H1 (cell line): ENCODE data around the gene CCDC117. TPM values are rescaled to one million over a fixed set of nuclear protein-coding genes. Genes with fewer than 3 reads are reported as not detected.

ENCODE experiments used
- CTCF ChIA-PET: fragments of 300-600 bp; sonication (Branson Sonifier 250); formaldehyde crosslinking; loops from one replicate; lab custom pipeline; 2021; ENCODE audit not compliant: partially characterized antibody; lab: Charles Lee
- POLR2A ChIA-PET: fragments of 300-600 bp; sonication (Branson Sonifier 250); formaldehyde crosslinking; loops from one replicate; lab custom pipeline; 2021; ENCODE audit warnings: inconsistent platforms; ENCODE audit not compliant: partially characterized antibody; lab: Charles Lee
- DNase-seq, 2 experiments: peaks; one replicate each; pipeline versions ENCODE4 v3.0.0 to v3.0.0-alpha.2; 2010 to 2022; ENCODE audit warnings: low spot score in 2 of 2, low read depth in 1 of 2, mixed read lengths in 1 of 2
- FAIRE-seq: peaks from 2 replicates; lab custom pipeline; 2011; peaks lifted over from hg19 to GRCh38; lab: Jason Lieb, UNC
- H2AFZ ChIP-seq: 2 replicates; pipeline ENCODE4 v1.8.1; 2012; ENCODE audit warnings: low read length, inconsistent platforms
- H2AK5ac ChIP-seq: 2 replicates; pipeline ENCODE4 v1.6.1; 2013; ENCODE audit warnings: low read depth, low read length
- H2BK120ac ChIP-seq: replicated peaks from 2 replicates; pipeline ENCODE3; 2013; ENCODE audit warnings: low read depth, low read length, inconsistent platforms
- H2BK12ac ChIP-seq: 2 replicates; pipeline ENCODE4 v1.6.1; 2013; ENCODE audit warnings: low read depth, low read length
- H2BK15ac ChIP-seq: 2 replicates; pipeline ENCODE4 v1.6.1; 2013; ENCODE audit warnings: low read length
- H2BK20ac ChIP-seq: 2 replicates; pipeline ENCODE4 v1.6.1; 2013; ENCODE audit warnings: low read length
- H2BK5ac ChIP-seq: 2 replicates; pipeline ENCODE4 v1.6.1; 2013; ENCODE audit warnings: low read depth, low read length
- H3K14ac ChIP-seq: 2 replicates; pipeline ENCODE4 v1.6.1; 2013; ENCODE audit warnings: inconsistent platforms; ENCODE audit not compliant: insufficient read length
- H3K18ac ChIP-seq: 2 replicates; pipeline ENCODE4 v1.6.1; 2013; ENCODE audit warnings: low read length; ENCODE audit errors: extremely low read depth
- H3K23ac ChIP-seq: 2 replicates; pipeline ENCODE4 v1.6.1; 2013; ENCODE audit warnings: inconsistent platforms; ENCODE audit not compliant: insufficient read length
- H3K23me2 ChIP-seq: 2 replicates; pipeline ENCODE4 v1.6.1; 2013; ENCODE audit warnings: low read depth, low read length
- H3K27ac ChIP-seq: 2 replicates; pipeline ENCODE4 v1.6.1; 2011; ENCODE audit warnings: low read depth, low read length, inconsistent platforms
- H3K27me3 ChIP-seq, 4 experiments: replicated peaks in 1 of 4; 1 replicate in 1 of 4; 2 replicates in 3 of 4; pipeline versions ENCODE4 v1.6.1 to v1.8.1; 2011 to 2013; ENCODE audit warnings: low read length in 3 of 4, mild to moderate bottlenecking in 3 of 4, inconsistent platforms in 2 of 4, mixed read lengths in 2 of 4, moderate library complexity in 1 of 4; ENCODE audit not compliant: control insufficient read depth in 3 of 4, insufficient read depth in 3 of 4; ENCODE audit errors: extremely low read depth in 1 of 4
- H3K36me3 ChIP-seq, 4 experiments: 2 replicates each; pipeline versions ENCODE4 v1.6.1 to v1.8.1; 2011 to 2013; ENCODE audit warnings: mild to moderate bottlenecking in 4 of 4, low read length in 3 of 4, moderate library complexity in 2 of 4, control low read depth in 1 of 4, inconsistent platforms in 1 of 4; ENCODE audit not compliant: insufficient read depth in 4 of 4, control insufficient read depth in 2 of 4
- H3K4ac ChIP-seq: replicated peaks from 2 replicates; pipeline ENCODE3; 2013; ENCODE audit warnings: low read length, low read depth, mixed read lengths, inconsistent platforms; ENCODE audit not compliant: insufficient read length
- H3K4me1 ChIP-seq, 4 experiments: replicated peaks in 1 of 4; 1 replicate in 1 of 4; 2 replicates in 3 of 4; pipeline versions ENCODE4 v1.6.1 to v1.8.1; 2011 to 2013; ENCODE audit warnings: low read length in 3 of 4, inconsistent platforms in 2 of 4, mixed read lengths in 1 of 4; ENCODE audit not compliant: insufficient read depth in 4 of 4, control insufficient read depth in 3 of 4
- H3K4me2 ChIP-seq, 2 experiments: 2 replicates each; pipeline versions ENCODE4 v1.6.1 to v1.8.1; 2011 to 2013; ENCODE audit warnings: low read depth in 2 of 2, low read length in 2 of 2, control low read depth in 1 of 2, inconsistent platforms in 1 of 2, mild to moderate bottlenecking in 1 of 2; ENCODE audit not compliant: insufficient read depth in 1 of 2
- H3K4me3 ChIP-seq, 4 experiments: fragments of 200-600, 300-600 bp in 1 of 4; sonication (generic), shearing (Covaris generic), sonication (Bioruptor Twin) in 1 of 4; 2 replicates each; pipeline versions ENCODE4 v1.5.1 to v1.8.1; 2011 to 2016; ENCODE audit warnings: low read length in 4 of 4, low read depth in 3 of 4, control low read depth in 2 of 4, inconsistent platforms in 2 of 4, mild to moderate bottlenecking in 2 of 4, mixed read lengths in 1 of 4, moderate library complexity in 1 of 4; ENCODE audit not compliant: insufficient read depth in 2 of 4; ENCODE audit errors: extremely low read depth in 1 of 4
- H3K56ac ChIP-seq: replicated peaks from 2 replicates; pipeline ENCODE3; 2013; ENCODE audit warnings: low read depth, mild to moderate bottlenecking, mixed read lengths, low read length, inconsistent platforms; ENCODE audit not compliant: insufficient read length
- H3K79me1 ChIP-seq: 2 replicates; pipeline ENCODE4 v1.6.1; 2013; ENCODE audit warnings: low read depth, low read length, control low read depth
- H3K79me2 ChIP-seq, 2 experiments: 2 replicates each; pipeline versions ENCODE4 v1.6.1 to v1.8.1; 2012 to 2013; ENCODE audit warnings: low read length in 2 of 2, mild to moderate bottlenecking in 2 of 2, inconsistent platforms in 1 of 2; ENCODE audit not compliant: insufficient read depth in 2 of 2, control insufficient read depth in 1 of 2
- H3K9ac ChIP-seq, 4 experiments: replicated peaks in 1 of 4; 1 replicate in 1 of 4; 2 replicates in 3 of 4; pipeline versions ENCODE4 v1.6.1 to v1.8.1; 2011 to 2013; ENCODE audit warnings: low read depth in 3 of 4, low read length in 3 of 4, control low read depth in 2 of 4, mild to moderate bottlenecking in 2 of 4, moderate library complexity in 2 of 4, inconsistent platforms in 1 of 4; ENCODE audit errors: extremely low read depth in 1 of 4
- H3K9me3 ChIP-seq, 2 experiments: 2 replicates each; pipeline versions ENCODE4 v1.6.1 to v1.8.1; 2012 to 2013; ENCODE audit warnings: mild to moderate bottlenecking in 2 of 2, moderate library complexity in 2 of 2, control low read depth in 1 of 2, inconsistent platforms in 1 of 2, low read depth in 1 of 2, low read length in 1 of 2, mixed read lengths in 1 of 2; ENCODE audit not compliant: insufficient read depth in 2 of 2
- H4K20me1 ChIP-seq, 2 experiments: replicated peaks in 1 of 2; 2 replicates each; pipeline versions ENCODE3 to v1.8.1; 2011 to 2013; ENCODE audit warnings: inconsistent platforms in 2 of 2, low read length in 2 of 2, mild to moderate bottlenecking in 1 of 2; ENCODE audit not compliant: insufficient read depth in 2 of 2, control insufficient read depth in 1 of 2
- H4K5ac ChIP-seq: 2 replicates; pipeline ENCODE4 v1.6.1; 2013; ENCODE audit warnings: low read length, low read depth, mixed read lengths, inconsistent platforms; ENCODE audit not compliant: insufficient read length
- H4K8ac ChIP-seq: 2 replicates; pipeline ENCODE4 v1.8.0; 2013; ENCODE audit warnings: mild to moderate bottlenecking, moderate library complexity, low read length, inconsistent platforms; ENCODE audit not compliant: insufficient read depth; ENCODE audit errors: extremely low read depth
- H4K91ac ChIP-seq: replicated peaks from 2 replicates; pipeline ENCODE3; 2013; ENCODE audit warnings: low read length, mixed read lengths, inconsistent platforms; ENCODE audit not compliant: insufficient read length
- BACH1 ChIP-seq: IDR thresholded peaks from 2 replicates; pipeline ENCODE4 v1.6.1; 2012; ENCODE audit warnings: low read length, improper control_type of control experiment
- BCL11A ChIP-seq, 2 experiments: IDR thresholded peaks; one replicate each; pipeline ENCODE4 v1.6.1; 2011; ENCODE audit warnings: low read depth in 2 of 2, low read length in 2 of 2, mild to moderate bottlenecking in 2 of 2
- CBX5 ChIP-seq: fragments of 300-800, 300-1000 bp; sonication (generic); IDR thresholded peaks from 2 replicates; pipeline ENCODE4 v1.7.1; 2016; ENCODE audit warnings: antibody characterized with exemption, low read length, low read depth
- CHD2 ChIP-seq: IDR thresholded peaks from 2 replicates; pipeline ENCODE4 v1.6.1; 2012; ENCODE audit warnings: low read length, improper control_type of control experiment
- GABPA ChIP-seq: IDR thresholded peaks from 2 replicates; pipeline ENCODE4 v1.6.1; 2011; ENCODE audit warnings: mild to moderate bottlenecking, low read length, moderate library complexity, borderline replicate concordance; ENCODE audit not compliant: insufficient read depth
- JUND ChIP-seq: IDR thresholded peaks from 2 replicates; pipeline ENCODE4 v1.6.1; 2011; ENCODE audit warnings: mild to moderate bottlenecking, improper control_type of control experiment, low read length
- KDM1A ChIP-seq: fragments of 200-600, 300-600 bp; sonication (generic); IDR thresholded peaks from 2 replicates; pipeline ENCODE4 v1.7.1; 2016; ENCODE audit warnings: mild to moderate bottlenecking, low read length, borderline replicate concordance
- KDM5A ChIP-seq: fragments of 200-600 bp; IDR thresholded peaks from 2 replicates; pipeline ENCODE4 v1.7.1; 2012; ENCODE audit warnings: mild to moderate bottlenecking, low read length, inconsistent platforms, mixed read lengths
- NANOG ChIP-seq: IDR thresholded peaks from 2 replicates; pipeline ENCODE4 v1.6.1; 2011; ENCODE audit warnings: low read length, low read depth, mild to moderate bottlenecking, inconsistent platforms; ENCODE audit not compliant: insufficient read depth, poor library complexity, severe bottlenecking
- RXRA ChIP-seq: IDR thresholded peaks from 2 replicates; pipeline ENCODE4 v1.6.1; 2011; ENCODE audit warnings: low read depth, mild to moderate bottlenecking, low read length, moderate library complexity; ENCODE audit not compliant: insufficient read depth
- SIN3A ChIP-seq, 2 experiments: IDR thresholded peaks in 1 of 2; conservative IDR thresholded peaks in 1 of 2; 2 replicates each; pipeline ENCODE4 v1.6.1; 2011 to 2012; ENCODE audit warnings: low read length in 2 of 2, improper control_type of control experiment in 1 of 2, low read depth in 1 of 2, mild to moderate bottlenecking in 1 of 2
- YY1 ChIP-seq: IDR thresholded peaks from 2 replicates; pipeline ENCODE4 v1.6.1; 2011; ENCODE audit warnings: low read depth, mild to moderate bottlenecking, low read length
- WGBS, 2 experiments: shearing (Covaris generic) in 1 of 2; methylation state at CpG; one replicate each; pipeline versions ENCODE4 v1.1.6 to v1.1.7; 2013 to 2015; ENCODE audit warnings: low lambda C conversion rate in 2 of 2, mixed read lengths in 2 of 2, inconsistent platforms in 1 of 2, low coverage in 1 of 2, missing lambda C conversion rate in 1 of 2; ENCODE audit not compliant: insufficient replicate concordance in 2 of 2, insufficient coverage in 1 of 2, insufficient read length in 1 of 2; ENCODE audit errors: extremely low coverage in 1 of 2, missing lambda C conversion rate in 1 of 2; 5-methylcytosine and 5-hydroxymethylcytosine counted together
- polyA plus RNA-seq, 7 experiments: library from polyadenylated mRNA; depleted of rRNA in 3 of 7; stranded (reverse) in 5 of 7; unstranded in 2 of 7; fragments of >200 nt in 5 of 7; fragments of 200-250 nt in 2 of 7; gene quantifications; 1 replicate in 5 of 7; 2 replicates in 1 of 7; 4 replicates in 1 of 7; pipeline versions ENCODE4 v1.2.1 to v1.2.3, GENCODE V29; 2011 to 2013; ENCODE audit warnings: missing spikeins in 2 of 7, mixed read lengths in 2 of 7
- total RNA-seq: library from RNA; stranded (reverse); fragmentation: NEBNext Ultra II Directional; extraction: Animal tissue kit (Norgen Biotek cat#: 25700); gene quantifications from 2 replicates; pipeline ENCODE4 v1.2.1, GENCODE V29; 2021
- TF ChIP-seq, protein P1 (sequence below): IDR thresholded peaks from 2 replicates; pipeline ENCODE4 v1.6.1; 2012; ENCODE audit warnings: low read length, inconsistent platforms

Gene CCDC117
- total and polyA plus RNA-seq, 2 of the 8 experiments (the other 6 are each of a cell fraction or from before 2014, with no cell fraction given) = 9.1 to 43.1 TPM

DNA sequence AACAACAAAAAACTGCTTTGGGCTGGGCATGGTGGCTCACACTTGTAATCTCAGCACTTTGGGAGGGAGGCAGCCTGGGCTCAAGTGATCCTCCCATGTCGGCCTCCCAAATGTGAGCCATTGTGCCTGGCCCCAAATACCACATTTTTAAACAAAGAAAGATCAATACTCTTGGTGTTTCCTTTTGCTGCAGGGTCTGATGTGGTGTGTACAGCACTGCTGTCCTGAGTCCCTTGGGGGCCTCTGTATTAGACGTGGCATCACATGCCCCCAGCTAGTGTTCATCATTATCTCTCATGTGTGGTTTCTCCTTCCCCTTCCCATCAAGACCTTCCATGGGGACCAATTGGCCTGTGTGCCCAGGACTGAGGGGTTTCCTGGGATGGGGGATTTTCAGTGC is 48.4 kb downstream of the CCDC117 start:
- Histone ChIP-seq H3K23me2 (peaks cover 5% of the 10 kb centered on the region; the same call in 1 of the 2 replicates), H3K4me1 (no peaks in the 10 kb centered on the region; a peak in 1 of 7 replicates), H3K4me2 (no peak overlapping the region), H4K20me1 (no peaks in the 10 kb centered on the region), H2BK20ac (no peak overlapping the region), H3K14ac (no peak overlapping the region), H4K5ac (no peak overlapping the region), H3K79me2 (no peaks in the 10 kb centered on the region), H2AK5ac (0 out of 2 replicates have a peak overlapping the region, but pooled peaks have one; percentile 2), H3K4ac (no peak overlapping the region), H3K79me1 (no peaks in the 10 kb centered on the region), H3K27me3 (no peaks in the 10 kb centered on the region), H2BK5ac (no peak overlapping the region), H3K27ac (no peak overlapping the region), H3K9me3 (no peaks in the 10 kb centered on the region), H3K18ac (no peak overlapping the region), H3K56ac (no peak overlapping the region), H2AFZ (no peak overlapping the region), H3K23ac (no peak overlapping the region), H4K91ac (no peak overlapping the region), H3K36me3 (no peaks in the 10 kb centered on the region), H2BK120ac (no peak overlapping the region), H2BK15ac (no peak overlapping the region), H2BK12ac (no peak overlapping the region), H4K8ac (no peak overlapping the region), H3K4me3 (no peak overlapping the region), H3K9ac (no peak overlapping the region)
- WGBS, 2 experiments = 97% methylated on average over 2 of the region's 2 CpGs; no CpG with 5 or more reads in 1 of the 2 experiments
- FAIRE-seq (no peak), DNase-seq (no peak)
- ChIA-PET CTCF (interaction anchor here (3.8 kb wide), 1 partner anchor 8 kb away, joined by 26 read pairs; no protein-coding TSS in a partner anchor), POLR2A (interaction anchor here (1.8 kb wide), 1 partner anchor 8 kb away, joined by 6 read pairs; no protein-coding TSS in a partner anchor)
- no peak for TF ChIP-seq YY1
- TF ChIP-seq RXRA = no peak
- TF ChIP-seq BCL11A (IDR thresholded peaks at IDR 0.05; ENCODE audit: low read depth in 2 of 2, low read length in 2 of 2) = no peak
- no peak for TF ChIP-seq SIN3A (conservative IDR thresholded peaks at IDR 0.05 in 1 of 2, IDR thresholded peaks at IDR 0.05 in 1 of 2; ENCODE audit: low read depth in 1 of 2, low read length in 2 of 2)
- no peak for TF ChIP-seq GABPA
- TF ChIP-seq, protein P1, sequence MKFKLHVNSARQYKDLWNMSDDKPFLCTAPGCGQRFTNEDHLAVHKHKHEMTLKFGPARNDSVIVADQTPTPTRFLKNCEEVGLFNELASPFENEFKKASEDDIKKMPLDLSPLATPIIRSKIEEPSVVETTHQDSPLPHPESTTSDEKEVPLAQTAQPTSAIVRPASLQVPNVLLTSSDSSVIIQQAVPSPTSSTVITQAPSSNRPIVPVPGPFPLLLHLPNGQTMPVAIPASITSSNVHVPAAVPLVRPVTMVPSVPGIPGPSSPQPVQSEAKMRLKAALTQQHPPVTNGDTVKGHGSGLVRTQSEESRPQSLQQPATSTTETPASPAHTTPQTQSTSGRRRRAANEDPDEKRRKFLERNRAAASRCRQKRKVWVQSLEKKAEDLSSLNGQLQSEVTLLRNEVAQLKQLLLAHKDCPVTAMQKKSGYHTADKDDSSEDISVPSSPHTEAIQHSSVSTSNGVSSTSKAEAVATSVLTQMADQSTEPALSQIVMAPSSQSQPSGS = no peak
- TF ChIP-seq CHD2 = no peak
- TF ChIP-seq JUND = no peak
- TF ChIP-seq KDM1A = no peak
- no peak for TF ChIP-seq BACH1
- TF ChIP-seq CBX5 = no peak
- no peak for TF ChIP-seq NANOG
- TF ChIP-seq KDM5A = no peak
